Psoas muscle (tissue), 8 donors: ENCODE results near the gene AP1AR. TPM values are rescaled to one million over a fixed set of nuclear protein-coding genes. Genes with fewer than 3 reads are reported as not detected.
"Not testable (repeated sequence)": the region's sequence is repeated elsewhere in the genome, so short reads cannot be mapped to it uniquely, and the experiment has no call there.

ENCODE experiments used
- ATAC-seq, 4 donors: fragments of 200-7000 bp; cut with Tn5 transposase; one replicate each; pipeline ENCODE4 v1.9.1; 2020; ENCODE audit warnings: moderate library complexity in 3 of 4, mild to moderate bottlenecking in 2 of 4
- DNase-seq, 2 donors: peaks; one replicate each; pipeline ENCODE4 v3.0.0-alpha.2; 2020
- H3K27ac ChIP-seq: fragments of 200-600 bp; one replicate; pipeline ENCODE4 v1.8.0; 2022
- H3K27me3 ChIP-seq, 3 donors: fragments of 200-600 bp in 1 of 3; one replicate each; pipeline versions ENCODE4 v1.6.1 to v1.8.0; 2013 to 2022; ENCODE audit warnings: low read length in 2 of 3, mild to moderate bottlenecking in 2 of 3, moderate library complexity in 1 of 3; ENCODE audit not compliant: insufficient read depth in 3 of 3
- H3K36me3 ChIP-seq, 2 donors: fragments of 200-600 bp in 1 of 2; one replicate each; pipeline versions ENCODE4 v1.6.1 to v1.8.0; 2013 to 2022; ENCODE audit warnings: low read depth in 1 of 2, mild to moderate bottlenecking in 1 of 2, moderate library complexity in 1 of 2; ENCODE audit not compliant: insufficient read depth in 1 of 2
- H3K4me1 ChIP-seq: fragments of 200-600 bp; one replicate; pipeline ENCODE4 v1.8.0; 2022
- H3K4me3 ChIP-seq: fragments of 200-600 bp; one replicate; pipeline ENCODE4 v1.8.0; 2022; ENCODE audit warnings: mild to moderate bottlenecking
- H3K9me3 ChIP-seq: fragments of 200-600 bp; one replicate; pipeline ENCODE4 v1.8.0; 2022
- WGBS, 3 donors: extraction: QIAGEN DNeasy Blood & Tissue Kit; methylation state at CpG; one replicate each; pipeline versions ENCODE4 v1.1.6 to v1.1.7; 2013; 5-methylcytosine and 5-hydroxymethylcytosine counted together
- intact Hi-C, 2 donors: fragments of 100-400 bp; cut with DNase I; formaldehyde crosslinking; loops; one replicate each; pipeline versions ENCODE4 v1.11.0 to v1.14.2; 2022
- polyA plus RNA-seq, 3 donors: library from polyadenylated mRNA; stranded (reverse); fragments of 200-250 nt; gene quantifications; one replicate each; pipeline ENCODE4 v1.2.3, GENCODE V29; 2013
- total RNA-seq, 4 donors: library from RNA; stranded (reverse); fragmentation: NEBNext Ultra II Directional in 2 of 4; extraction: Animal tissue kit (Norgen Biotek cat#: 25700) in 2 of 4; gene quantifications; one replicate each; pipeline versions ENCODE4 v1.2.1 to v1.2.4, GENCODE V29; 2021 to 2023
- TF ChIP-seq, protein P1 (sequence below): fragments of 200-600 bp; IDR thresholded peaks from one replicate; pipeline ENCODE4 v1.8.0; 2022; ENCODE audit warnings: antibody characterized with exemption
- donor health status: healthy with polysubstance abuse.
- donor health status: DM: no; HTN: no; CAD: no; lungs with moderate emphysema.
- donor health status: Bipolar disorder and iron deficiency.
- donor health status: healthy.
- donor health status: DM: yes; HTN: yes; CAD: no.
- donor health status: DM: no; HTN: no; CAD: no.
- donor health status: DM: no; HTN: no; CAD: no.
- donor health status: DM: yes; HTN: yes; CAD: no.

AP1AR gene
- total and polyA plus RNA-seq, 7 donors, result 5.3 to 19.8 (median 9.9) TPM

DNA sequence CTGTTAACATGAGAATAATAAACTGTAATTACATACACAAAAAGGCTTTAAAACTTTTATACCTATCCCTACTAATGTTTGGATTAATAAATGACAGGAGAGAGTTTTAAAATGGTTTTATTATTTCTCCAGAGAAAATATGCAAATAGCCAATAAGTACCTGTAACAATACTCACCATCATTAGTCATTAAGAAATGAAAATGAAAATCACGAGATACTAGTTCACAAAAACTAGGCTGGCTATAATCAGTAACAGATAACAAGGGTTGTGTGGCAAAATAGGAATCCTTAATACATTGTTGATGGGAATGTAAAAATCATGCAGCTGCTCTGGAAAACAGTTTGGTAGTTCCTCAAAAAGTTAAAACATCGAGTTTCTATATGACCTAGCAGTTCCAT, 25.2 kb upstream of the AP1AR start:
- Histone ChIP-seq H3K4me3 (no peak overlapping the region), H3K27me3 (no peaks in the 10 kb centered on the region), H3K36me3 (no peaks in the 10 kb centered on the region), H3K4me1 (no peaks in the 10 kb centered on the region), H3K9me3 (no peaks in the 10 kb centered on the region), H3K27ac (no peak overlapping the region)
- TF ChIP-seq, protein P1, sequence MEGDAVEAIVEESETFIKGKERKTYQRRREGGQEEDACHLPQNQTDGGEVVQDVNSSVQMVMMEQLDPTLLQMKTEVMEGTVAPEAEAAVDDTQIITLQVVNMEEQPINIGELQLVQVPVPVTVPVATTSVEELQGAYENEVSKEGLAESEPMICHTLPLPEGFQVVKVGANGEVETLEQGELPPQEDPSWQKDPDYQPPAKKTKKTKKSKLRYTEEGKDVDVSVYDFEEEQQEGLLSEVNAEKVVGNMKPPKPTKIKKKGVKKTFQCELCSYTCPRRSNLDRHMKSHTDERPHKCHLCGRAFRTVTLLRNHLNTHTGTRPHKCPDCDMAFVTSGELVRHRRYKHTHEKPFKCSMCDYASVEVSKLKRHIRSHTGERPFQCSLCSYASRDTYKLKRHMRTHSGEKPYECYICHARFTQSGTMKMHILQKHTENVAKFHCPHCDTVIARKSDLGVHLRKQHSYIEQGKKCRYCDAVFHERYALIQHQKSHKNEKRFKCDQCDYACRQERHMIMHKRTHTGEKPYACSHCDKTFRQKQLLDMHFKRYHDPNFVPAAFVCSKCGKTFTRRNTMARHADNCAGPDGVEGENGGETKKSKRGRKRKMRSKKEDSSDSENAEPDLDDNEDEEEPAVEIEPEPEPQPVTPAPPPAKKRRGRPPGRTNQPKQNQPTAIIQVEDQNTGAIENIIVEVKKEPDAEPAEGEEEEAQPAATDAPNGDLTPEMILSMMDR, result no peak
- intact Hi-C loops, result no loop called here
- 80 to 83% (median 83%) methylated on average over 2 of the region's 2 CpGs for WGBS, 3 donors
- no peak for ATAC-seq
- DNase-seq, result no peak

DNA sequence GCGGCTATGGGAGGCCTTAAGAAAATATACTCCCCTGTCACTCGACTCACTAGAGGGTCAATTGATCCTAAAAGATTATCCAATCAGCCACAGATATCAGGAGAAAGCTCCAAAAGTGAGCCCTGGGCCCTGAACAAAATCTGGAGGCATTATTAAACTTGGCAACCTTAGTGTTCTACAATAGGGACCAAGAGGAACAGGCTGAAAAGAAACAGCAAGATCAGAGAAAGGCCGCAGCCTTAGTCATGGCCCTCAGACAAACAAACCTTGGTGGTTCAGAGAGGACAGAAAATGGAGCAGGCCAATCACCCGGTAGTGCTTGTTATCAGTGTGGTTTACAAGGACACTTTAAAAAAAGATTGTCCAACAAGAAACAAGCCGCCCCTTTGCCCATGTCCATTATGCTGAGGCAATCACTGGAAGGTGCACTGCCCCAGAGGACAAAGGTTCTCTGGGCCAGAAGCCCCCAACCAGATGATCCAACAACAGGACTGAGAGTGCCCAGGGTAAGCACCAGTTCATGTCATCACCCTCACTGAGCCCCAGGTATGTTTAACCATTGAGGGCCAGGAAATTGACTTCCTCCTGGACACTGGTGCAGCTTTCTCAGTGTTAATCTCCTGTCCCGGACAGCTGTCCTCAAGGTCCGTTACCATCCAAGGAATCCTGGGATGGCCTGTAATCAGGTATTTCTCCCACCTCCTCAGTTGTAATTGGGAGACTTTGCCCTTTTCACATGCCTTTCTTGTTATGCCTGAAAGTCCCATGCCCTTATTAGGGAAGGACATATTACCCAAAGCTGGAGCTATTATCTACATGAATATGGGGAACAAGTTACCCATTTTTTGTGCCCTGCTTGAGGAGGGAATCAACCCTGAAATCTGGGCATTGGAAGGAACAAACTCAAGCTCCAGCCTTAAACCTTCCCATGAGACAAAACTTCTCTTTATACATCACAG, 23.2 kb upstream of the AP1AR start:
- H3K27ac ChIP-seq, H3K36me3 ChIP-seq, DNase-seq, ATAC-seq, H3K27me3 ChIP-seq, H3K4me3 ChIP-seq, H3K9me3 ChIP-seq, intact Hi-C loops, H3K4me1 ChIP-seq: not testable (repeated sequence)
- WGBS, 3 donors, result 74 to 87% (median 76%) methylated on average over 7 of the region's 7 CpGs

DNA sequence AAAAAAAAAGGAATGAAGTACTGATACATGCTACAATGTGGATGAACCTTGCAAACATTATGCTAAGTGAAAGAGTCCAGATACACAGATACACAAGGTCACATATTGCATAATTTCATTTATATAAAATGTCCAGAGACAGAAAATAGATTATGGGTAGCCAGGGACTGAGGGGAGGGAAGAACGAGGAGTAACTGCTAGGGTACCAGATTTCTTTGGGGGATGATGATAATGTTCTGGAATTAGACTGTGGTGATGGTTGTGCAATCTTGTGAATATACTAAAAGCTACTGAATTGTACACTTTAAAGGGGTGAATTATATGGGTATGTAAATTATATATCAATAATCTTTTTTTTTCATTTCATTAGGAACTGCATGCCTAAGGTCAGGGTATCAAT, 20.8 kb upstream of the AP1AR start:
- TF ChIP-seq, protein P1, result no peak
- no peaks in the 10 kb centered on the region for H3K4me1 ChIP-seq
- intact Hi-C loops, result no loop called here
- DNase-seq (no peak), ATAC-seq (no peak)
- no peak overlapping the region for H3K27ac ChIP-seq
- WGBS, 3 donors, result 74 to 100% (median 80%) methylated on average over 1 of the region's 1 CpG
- H3K9me3 ChIP-seq, result no peaks in the 10 kb centered on the region
- H3K4me3 ChIP-seq, result no peak overlapping the region
- H3K27me3 ChIP-seq, result no peaks in the 10 kb centered on the region
- H3K36me3 ChIP-seq, result no peaks in the 10 kb centered on the region

DNA sequence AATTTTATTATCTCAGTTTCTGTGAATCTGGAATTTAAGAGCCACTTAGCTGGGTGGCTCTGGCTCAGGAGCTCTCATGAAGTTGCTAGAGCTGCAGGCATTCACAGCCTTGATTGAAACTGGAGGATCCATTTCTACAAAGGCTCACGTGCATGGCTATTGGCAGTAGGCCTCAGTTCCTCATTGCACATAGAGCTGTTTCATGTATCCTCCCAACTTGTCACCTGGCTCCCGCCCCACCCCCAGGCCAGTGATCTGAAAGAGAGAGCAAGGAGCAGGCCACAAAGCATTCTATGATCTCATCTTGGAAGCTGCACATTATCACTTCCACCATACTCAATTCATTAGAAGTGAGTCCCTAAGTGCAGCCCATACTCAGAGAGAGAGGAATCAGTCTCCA, 18.5 kb upstream of the AP1AR start:
- 60 to 75% (median 65%) methylated on average over 2 of the region's 2 CpGs for WGBS, 3 donors
- DNase-seq, result no peak

DNA sequence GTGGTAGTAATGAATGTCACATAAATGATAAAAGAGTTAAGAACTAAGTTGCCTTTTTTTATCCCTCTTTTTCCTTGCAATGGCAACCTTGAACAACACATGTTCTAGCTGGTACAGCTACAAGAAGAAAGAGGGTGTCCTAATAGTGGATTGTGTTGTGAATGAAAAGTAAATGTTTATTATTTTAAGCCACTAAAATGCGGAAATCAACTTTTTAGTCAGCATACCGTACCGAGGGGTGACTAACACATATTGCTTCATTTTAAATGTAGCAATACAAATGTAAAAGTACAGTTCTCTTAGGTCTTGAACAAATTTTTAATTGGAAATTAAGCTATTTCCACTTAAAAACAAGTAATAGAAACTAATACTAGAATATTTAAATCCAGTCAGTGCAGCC, 17.7 kb upstream of the AP1AR start:
- intact Hi-C loops, result no loop called here
- no peak overlapping the region for H3K4me3 ChIP-seq
- H3K36me3 ChIP-seq, result no peaks in the 10 kb centered on the region
- no peak for DNase-seq
- no peak for ATAC-seq
- TF ChIP-seq, protein P1, result no peak
- WGBS, 3 donors, result 94 to 95% (median 94%) methylated on average over 3 of the region's 3 CpGs
- H3K27ac ChIP-seq, result no peak overlapping the region
- H3K9me3 ChIP-seq, result no peaks in the 10 kb centered on the region
- no peaks in the 10 kb centered on the region for H3K27me3 ChIP-seq
- H3K4me1 ChIP-seq, result no peaks in the 10 kb centered on the region

More for the DNA sequence above, 18.5 kb upstream of the AP1AR start:
- Histone ChIP-seq H3K36me3 (no peaks in the 10 kb centered on the region), H3K4me3 (no peak overlapping the region), H3K27me3 (no peaks in the 10 kb centered on the region), H3K9me3 (no peaks in the 10 kb centered on the region), H3K27ac (no peak overlapping the region), H3K4me1 (no peaks in the 10 kb centered on the region)
- TF ChIP-seq, protein P1, result no peak
- no peak for ATAC-seq
- intact Hi-C loops, result no loop called here
